SK-N-SH (cell line): Measurements from ENCODE around the gene ELMO1. TPM values are rescaled to one million over a fixed set of nuclear protein-coding genes. Genes with fewer than 3 reads are reported as not detected.

Experiments used
- CTCF ChIA-PET: fragments of 300-600, 350-600 bp; formaldehyde crosslinking; extraction: SDS; loops from one replicate; lab custom pipeline; 2021; lab: Yijun Ruan, JAX
- POLR2A ChIA-PET: fragments of 350-600 bp; sonication (Branson Sonifier 250); formaldehyde crosslinking; extraction: SDS; loops from one replicate; lab custom pipeline; 2020; ENCODE audit warnings: antibody characterized with exemption, inconsistent platforms; lab: Yijun Ruan, JAX
- DNase-seq: peaks from one replicate; pipeline ENCODE4 v3.0.0; 2012
- H2AFZ ChIP-seq: fragments of 200-600 bp; sonication (generic); 2 replicates; pipeline ENCODE4 v1.8.1; 2016; ENCODE audit warnings: antibody characterized with exemption, mild to moderate bottlenecking, low read depth
- H3F3A ChIP-seq: fragments of 200-600 bp; sonication (generic); replicated peaks from 2 replicates; pipeline ENCODE3; 2016; ENCODE audit warnings: antibody characterized with exemption, mild to moderate bottlenecking; ENCODE audit not compliant: insufficient read depth
- H3K27ac ChIP-seq, 2 experiments: fragments of 200-500 bp in 1 of 2; fragments of 200-600 bp in 1 of 2; sonication (Bioruptor generic) in 1 of 2; sonication (generic), shearing (Covaris generic) in 1 of 2; 2 replicates each; pipeline versions ENCODE4 v1.5.1 to v1.6.1; 2014 to 2016; ENCODE audit warnings: low read depth in 2 of 2, inconsistent platforms in 1 of 2, low read length in 1 of 2, mild to moderate bottlenecking in 1 of 2, mixed read lengths in 1 of 2
- H3K27me3 ChIP-seq: fragments of 200-600 bp; sonication (generic), shearing (Covaris generic); 2 replicates; pipeline ENCODE4 v1.6.1; 2016; ENCODE audit warnings: mixed run types; ENCODE audit not compliant: insufficient read depth
- H3K36me3 ChIP-seq, 2 experiments: fragments of 200-500 bp in 1 of 2; fragments of 200-600 bp in 1 of 2; sonication (Bioruptor generic) in 1 of 2; sonication (generic) in 1 of 2; replicated peaks in 1 of 2; 2 replicates each; pipeline versions ENCODE3 to v1.5.1; 2014 to 2016; ENCODE audit warnings: low read length in 1 of 2, mild to moderate bottlenecking in 1 of 2; ENCODE audit not compliant: insufficient read depth in 2 of 2, control insufficient read depth in 1 of 2
- H3K4me1 ChIP-seq, 2 experiments: fragments of 200-500 bp in 1 of 2; fragments of 200-600 bp in 1 of 2; sonication (Bioruptor generic) in 1 of 2; sonication (generic), shearing (Covaris generic) in 1 of 2; 2 replicates each; pipeline versions ENCODE4 v1.5.1 to v1.6.1; 2014 to 2016; ENCODE audit warnings: low read depth in 1 of 2, low read length in 1 of 2, mixed run types in 1 of 2; ENCODE audit not compliant: insufficient read depth in 2 of 2, control insufficient read depth in 1 of 2
- H3K4me2 ChIP-seq: fragments of 200-600 bp; sonication (generic), shearing (Covaris generic); 2 replicates; pipeline ENCODE4 v1.6.1; 2017; ENCODE audit warnings: mixed run types
- H3K4me3 ChIP-seq, 2 experiments: fragments of 200-500 bp in 1 of 2; fragments of 200-600 bp in 1 of 2; sonication (Bioruptor generic) in 1 of 2; sonication (generic), shearing (Covaris generic) in 1 of 2; 2 replicates each; pipeline versions ENCODE4 v1.5.1 to v1.8.1; 2014 to 2016; ENCODE audit warnings: low read depth in 2 of 2, inconsistent platforms in 1 of 2, low read length in 1 of 2, mild to moderate bottlenecking in 1 of 2, mixed read lengths in 1 of 2, moderate library complexity in 1 of 2
- H3K79me2 ChIP-seq: fragments of 200-600 bp; sonication (generic); 2 replicates; pipeline ENCODE4 v1.8.1; 2017; ENCODE audit warnings: mild to moderate bottlenecking; ENCODE audit not compliant: insufficient read depth
- H3K9ac ChIP-seq: fragments of 200-600 bp; sonication (generic); 2 replicates; pipeline ENCODE4 v1.6.1; 2017; ENCODE audit warnings: mixed run types
- H3K9me2 ChIP-seq: fragments of 200-600 bp; sonication (generic); 2 replicates; pipeline ENCODE4 v1.6.1; 2017; ENCODE audit warnings: mixed run types
- H3K9me3 ChIP-seq: fragments of 200-600 bp; sonication (generic); 2 replicates; pipeline ENCODE4 v1.6.1; 2017; ENCODE audit warnings: mixed run types, mild to moderate bottlenecking, moderate library complexity
- H4K20me1 ChIP-seq: fragments of 200-600 bp; sonication (generic); 2 replicates; pipeline ENCODE4 v1.6.1; 2017; ENCODE audit warnings: mild to moderate bottlenecking, mixed run types; ENCODE audit not compliant: insufficient read depth
- ELF1 ChIP-seq: IDR thresholded peaks from 2 replicates; pipeline ENCODE4 v1.4.0; 2012
- EP300 ChIP-seq, 2 experiments: IDR thresholded peaks; 2 replicates each; pipeline versions ENCODE4 v1.4.0 to v1.6.1; 2012; ENCODE audit warnings: borderline replicate concordance in 1 of 2, low read depth in 1 of 2, low read length in 1 of 2
- EZH2phosphoT487 ChIP-seq: fragments of 200-600 bp; sonication (generic); IDR thresholded peaks from 2 replicates; pipeline ENCODE4 v1.6.1; 2017; ENCODE audit warnings: low read depth, mixed run types, mild to moderate bottlenecking, antibody characterized with exemption, moderate library complexity, borderline replicate concordance
- MAX ChIP-seq: IDR thresholded peaks from 2 replicates; pipeline ENCODE4 v1.4.0; 2012; ENCODE audit warnings: low read depth
- MXI1 ChIP-seq: IDR thresholded peaks from 2 replicates; pipeline ENCODE4 v1.6.1; 2012; ENCODE audit warnings: mild to moderate bottlenecking, low read depth, low read length, improper control_type of control experiment
- NRF1 ChIP-seq: IDR thresholded peaks from 2 replicates; pipeline ENCODE4 v1.6.1; 2012; ENCODE audit warnings: low read depth, mild to moderate bottlenecking, low read length
- RXRA ChIP-seq: IDR thresholded peaks from 2 replicates; pipeline ENCODE4 v1.4.0; 2012; ENCODE audit warnings: low read depth, mild to moderate bottlenecking, borderline replicate concordance
- TAF1 ChIP-seq: IDR thresholded peaks from 2 replicates; pipeline ENCODE4 v1.6.1; 2012; ENCODE audit warnings: low read depth, mild to moderate bottlenecking, low read length, moderate library complexity, borderline replicate concordance
- USF1 ChIP-seq: IDR thresholded peaks from 2 replicates; pipeline ENCODE4 v1.4.0; 2012; ENCODE audit warnings: low read depth, borderline replicate concordance
- WGBS: methylation state at CpG from one replicate; pipeline ENCODE4 v1.1.6; 2017; ENCODE audit warnings: low lambda C conversion rate; 5-methylcytosine and 5-hydroxymethylcytosine counted together
- polyA plus RNA-seq, 3 experiments: library from polyadenylated mRNA; depleted of rRNA; stranded (reverse); fragments of >200 nt; gene quantifications; 2 replicates each; pipeline ENCODE4 v1.2.3, GENCODE V29; 2012
- TF ChIP-seq, protein P1 (sequence below): IDR thresholded peaks from 2 replicates; pipeline ENCODE4 v1.4.0; 2012; ENCODE audit warnings: low read depth, borderline replicate concordance

ELMO1 gene
- polyA plus RNA-seq, 1 of the 3 experiments (the other 2 are of a cell fraction): 0.64 TPM

DNA sequence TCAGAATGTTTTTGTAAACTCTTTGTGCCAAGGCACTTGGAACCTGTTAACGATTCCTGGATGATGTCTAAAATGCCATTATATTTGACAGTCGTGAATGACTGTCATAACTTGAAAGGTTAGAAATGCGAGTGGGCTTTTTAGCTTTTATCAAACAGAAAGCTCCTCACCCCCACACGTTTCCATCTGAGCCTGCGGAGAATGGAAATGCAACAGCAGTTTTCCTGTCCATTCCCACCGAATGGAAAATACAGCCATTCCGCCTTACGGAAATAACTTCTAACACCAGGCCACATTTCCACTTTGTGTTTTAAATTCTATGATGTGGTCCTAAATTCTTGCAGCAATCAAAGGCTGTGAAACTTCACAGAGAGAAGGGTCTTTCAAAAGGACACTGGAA, 83.8 kb downstream of the ELMO1 start (continued):
- TF ChIP-seq, protein P1, sequence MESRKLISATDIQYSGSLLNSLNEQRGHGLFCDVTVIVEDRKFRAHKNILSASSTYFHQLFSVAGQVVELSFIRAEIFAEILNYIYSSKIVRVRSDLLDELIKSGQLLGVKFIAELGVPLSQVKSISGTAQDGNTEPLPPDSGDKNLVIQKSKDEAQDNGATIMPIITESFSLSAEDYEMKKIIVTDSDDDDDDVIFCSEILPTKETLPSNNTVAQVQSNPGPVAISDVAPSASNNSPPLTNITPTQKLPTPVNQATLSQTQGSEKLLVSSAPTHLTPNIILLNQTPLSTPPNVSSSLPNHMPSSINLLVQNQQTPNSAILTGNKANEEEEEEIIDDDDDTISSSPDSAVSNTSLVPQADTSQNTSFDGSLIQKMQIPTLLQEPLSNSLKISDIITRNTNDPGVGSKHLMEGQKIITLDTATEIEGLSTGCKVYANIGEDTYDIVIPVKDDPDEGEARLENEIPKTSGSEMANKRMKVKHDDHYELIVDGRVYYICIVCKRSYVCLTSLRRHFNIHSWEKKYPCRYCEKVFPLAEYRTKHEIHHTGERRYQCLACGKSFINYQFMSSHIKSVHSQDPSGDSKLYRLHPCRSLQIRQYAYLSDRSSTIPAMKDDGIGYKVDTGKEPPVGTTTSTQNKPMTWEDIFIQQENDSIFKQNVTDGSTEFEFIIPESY: no peak
- TF ChIP-seq MXI1 (no peak), NRF1 (no peak)
- TF ChIP-seq, all 33 proteins: peak for 0

GRCh38 chr7:37363536-37364491, 84.8 kb downstream of the ELMO1 start:
- POLR2A ChIA-PET: no interaction called here
- H3K27ac ChIP-seq: no peak overlapping the region
- WGBS: 32% methylated on average over 3 of the region's 3 CpGs

DNA sequence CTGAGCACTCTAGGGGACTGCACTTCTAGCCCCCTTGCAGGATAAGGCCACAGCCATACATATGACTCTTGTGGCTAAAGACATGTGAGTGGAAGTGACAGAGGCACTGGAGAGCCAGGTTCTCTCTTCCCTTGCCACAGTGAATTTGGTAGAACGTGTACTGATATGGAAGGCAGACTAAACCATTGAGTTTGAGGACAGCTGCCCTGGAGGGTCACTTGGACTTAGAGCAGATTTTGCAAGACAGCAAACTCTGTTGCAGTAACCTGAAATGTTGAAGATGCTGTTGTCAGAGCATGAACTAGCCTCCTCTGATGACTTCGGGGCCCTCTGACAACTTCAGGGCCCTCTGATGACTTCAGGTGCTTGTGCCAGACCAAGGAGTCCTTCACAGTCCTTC, 85.9 kb downstream of the ELMO1 start:
- no peaks in the 10 kb centered on the region for H3F3A ChIP-seq
- WGBS: 0% methylated on average over 2 of the region's 2 CpGs
- no peaks in the 10 kb centered on the region for H3K36me3 ChIP-seq
- no peak for TF ChIP-seq MAX
- no peak for TF ChIP-seq EP300 (IDR thresholded peaks at IDR 0.05; ENCODE audit: borderline replicate concordance in 1 of 2, low read depth in 1 of 2, low read length in 1 of 2)
- TF ChIP-seq RXRA: no peak
- no peaks in the 10 kb centered on the region for H3K79me2 ChIP-seq
- DNase-seq: no peak
- no peaks in the 10 kb centered on the region for H3K9me2 ChIP-seq
- 0 out of 2 replicates have a peak, but pooled peaks cover 3% of the 10 kb centered on the region for H3K9me3 ChIP-seq
- H3K4me3 ChIP-seq: no peak overlapping the region
- H3K4me2 ChIP-seq: no peak overlapping the region
- H2AFZ ChIP-seq: no peak overlapping the region
- no peak overlapping the region for H3K9ac ChIP-seq
- CTCF ChIA-PET: interaction anchor here (1.2 to 1.8 kb wide), 4 partner anchors 10 to 128 kb away, joined by 3 to 6 read pairs (median 5); partner anchors contain the start of gene ELMO1
- no peaks in the 10 kb centered on the region for H4K20me1 ChIP-seq
- H3K27ac ChIP-seq: no peak overlapping the region
- H3K27me3 ChIP-seq: no peaks in the 10 kb centered on the region
- peaks cover 0 to 9% of the 10 kb centered on the region in 2 experiments; a peak in 2 of 4 replicates for H3K4me1 ChIP-seq
- POLR2A ChIA-PET: no interaction called here

More at GRCh38 chr7:37363536-37364491, 84.8 kb downstream of the ELMO1 start:
- Histone ChIP-seq H3K27me3 (no peaks in the 10 kb centered on the region), H3K4me2 (no peak overlapping the region), H3K9me2 (no peaks in the 10 kb centered on the region), H3K4me1 (peaks cover 0 to 9% of the 10 kb centered on the region in 2 experiments; a peak in 2 of 4 replicates), H4K20me1 (no peaks in the 10 kb centered on the region), H2AFZ (no peak overlapping the region), H3K4me3 (no peak overlapping the region), H3K79me2 (no peaks in the 10 kb centered on the region), H3K36me3 (no peaks in the 10 kb centered on the region), H3K9me3 (0 out of 2 replicates have a peak, but pooled peaks cover 3% of the 10 kb centered on the region), H3K9ac (no peak overlapping the region), H3F3A (no peaks in the 10 kb centered on the region)
- DNase-seq: no peak
- TF ChIP-seq ELF1 (no peak), TAF1 (no peak), EZH2phosphoT487 (no peak), USF1 (no peak), RXRA (no peak)
- CTCF ChIA-PET: interaction anchor here (1.0 to 1.1 kb wide), 2 partner anchors 8 to 84 kb away, joined by 3 read pairs; no protein-coding TSS in a partner anchor
